ENCODE measurements around the gene TMIGD2.

GRCh38 chr19:4295972-4296771 lies 6.0 kb downstream of the TMIGD2 start:
- no peak for TF ChIP-seq CTCF (IDR thresholded peaks at IDR 0.05)
- TF ChIP-seq POLR2A (IDR thresholded peaks at IDR 0.05): no peak

Data from right lobe of liver (tissue), 4 donors.